ENCODE results near the gene ACTA1. TPM values are rescaled to one million over a fixed set of nuclear protein-coding genes. Genes with fewer than 3 reads are reported as not detected.

ACTA1 gene
- polyA plus RNA-seq, 1 donor (not counting 4 experiments of a cell fraction or from before 2014, with no cell fraction given) = 0.05 TPM

DNA sequence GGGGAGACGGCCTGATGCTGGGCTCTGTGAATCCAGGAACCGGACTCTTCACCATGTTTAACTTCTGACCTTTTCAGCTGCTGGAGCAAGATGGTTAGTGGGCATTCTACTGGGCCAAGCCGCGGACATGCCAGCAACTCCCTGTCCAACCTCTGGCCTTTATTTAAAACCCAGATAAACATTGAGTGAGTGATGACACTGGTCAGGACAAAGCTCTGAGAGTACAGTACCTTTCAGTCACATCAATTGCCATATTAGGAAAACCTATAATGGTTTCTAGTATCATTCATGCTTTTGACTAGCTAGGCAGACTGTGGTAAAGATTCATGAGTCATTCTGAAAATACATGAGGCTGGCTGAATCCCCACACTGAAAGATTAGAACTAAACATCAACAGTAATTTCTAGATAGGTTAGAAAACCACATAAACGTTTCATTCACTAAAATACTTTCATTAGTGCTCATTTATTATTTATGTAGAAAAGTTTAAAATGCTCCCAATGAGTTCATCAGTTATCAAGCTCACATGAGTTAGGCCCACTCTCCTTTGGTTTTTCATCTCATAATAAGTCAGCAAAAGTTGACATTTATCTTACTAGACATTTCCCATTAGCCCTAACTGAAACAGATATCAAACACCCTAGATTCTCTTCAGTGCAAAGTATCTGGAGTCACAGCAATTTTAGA, 7.1 kb upstream of the ACTA1 start:
- Histone ChIP-seq H3K4me3 (ENCODE audit: control insufficient read depth in 2 of 3, extremely low read depth in 1 of 3, insufficient read depth in 2 of 3, low read depth in 1 of 3, low read length in 3 of 3) (no peak overlapping the region), H3K79me2 (ENCODE audit: control insufficient read depth, insufficient read depth, low read length) (no peaks in the 10 kb centered on the region), H3K9ac (ENCODE audit: control insufficient read depth, extremely low read depth, insufficient read depth, low read length) (no peak overlapping the region), H3K4me2 (ENCODE audit: control insufficient read depth, extremely low read depth, insufficient read depth, low read depth, low read length) (no peak overlapping the region), H3K27ac (ENCODE audit: control insufficient read depth, insufficient read depth, low read length) (no peak overlapping the region), H3K4me1 (ENCODE audit: control insufficient read depth, extremely low read depth, insufficient read depth, low read length) (peaks cover 3% of the 10 kb centered on the region), H3K27me3 (ENCODE audit: control insufficient read depth, extremely low read depth, insufficient read depth, low read length) (peaks cover 2% of the 10 kb centered on the region), H4K20me1 (ENCODE audit: control insufficient read depth, extremely low read depth, insufficient read depth, low read length) (no peaks in the 10 kb centered on the region), H3K9me3 (ENCODE audit: control insufficient read depth, low read depth, low read length) (no peaks in the 10 kb centered on the region), H2AFZ (ENCODE audit: control insufficient read depth, low read length) (no peak overlapping the region), H3K36me3 (ENCODE audit: control insufficient read depth in 2 of 2, extremely low read depth in 1 of 2, insufficient read depth in 2 of 2, low read length in 2 of 2) (peaks cover 6 to 9% of the 10 kb centered on the region in 2 experiments), H3K9me1 (ENCODE audit: control insufficient read depth, extremely low read depth, insufficient read depth, low read length) (no peaks in the 10 kb centered on the region)
- TF ChIP-seq, protein P1, sequence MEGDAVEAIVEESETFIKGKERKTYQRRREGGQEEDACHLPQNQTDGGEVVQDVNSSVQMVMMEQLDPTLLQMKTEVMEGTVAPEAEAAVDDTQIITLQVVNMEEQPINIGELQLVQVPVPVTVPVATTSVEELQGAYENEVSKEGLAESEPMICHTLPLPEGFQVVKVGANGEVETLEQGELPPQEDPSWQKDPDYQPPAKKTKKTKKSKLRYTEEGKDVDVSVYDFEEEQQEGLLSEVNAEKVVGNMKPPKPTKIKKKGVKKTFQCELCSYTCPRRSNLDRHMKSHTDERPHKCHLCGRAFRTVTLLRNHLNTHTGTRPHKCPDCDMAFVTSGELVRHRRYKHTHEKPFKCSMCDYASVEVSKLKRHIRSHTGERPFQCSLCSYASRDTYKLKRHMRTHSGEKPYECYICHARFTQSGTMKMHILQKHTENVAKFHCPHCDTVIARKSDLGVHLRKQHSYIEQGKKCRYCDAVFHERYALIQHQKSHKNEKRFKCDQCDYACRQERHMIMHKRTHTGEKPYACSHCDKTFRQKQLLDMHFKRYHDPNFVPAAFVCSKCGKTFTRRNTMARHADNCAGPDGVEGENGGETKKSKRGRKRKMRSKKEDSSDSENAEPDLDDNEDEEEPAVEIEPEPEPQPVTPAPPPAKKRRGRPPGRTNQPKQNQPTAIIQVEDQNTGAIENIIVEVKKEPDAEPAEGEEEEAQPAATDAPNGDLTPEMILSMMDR (optimal IDR thresholded peaks at IDR 0.05 in 1 of 3, IDR thresholded peaks at IDR 0.05 in 1 of 3, conservative IDR thresholded peaks at IDR 0.05 in 1 of 3; ENCODE audit: extremely low read depth in 1 of 3, insufficient read depth in 2 of 3, low read length in 3 of 3) = no peak
- no peak for TF ChIP-seq EZH2 (IDR thresholded peaks at IDR 0.05; ENCODE audit: low read length)
- no peak for DNase-seq (ENCODE audit: low read depth, low spot score)
- no peak for FAIRE-seq
- dilution Hi-C loops (cut with MboI; ENCODE audit: extremely low pct_ligation_motif_present, low sequenced_read_pairs) = loop anchor here (10.0 kb wide), 1 partner anchor 96 kb away; the partner anchor contains the start of gene CCSAP

DNA sequence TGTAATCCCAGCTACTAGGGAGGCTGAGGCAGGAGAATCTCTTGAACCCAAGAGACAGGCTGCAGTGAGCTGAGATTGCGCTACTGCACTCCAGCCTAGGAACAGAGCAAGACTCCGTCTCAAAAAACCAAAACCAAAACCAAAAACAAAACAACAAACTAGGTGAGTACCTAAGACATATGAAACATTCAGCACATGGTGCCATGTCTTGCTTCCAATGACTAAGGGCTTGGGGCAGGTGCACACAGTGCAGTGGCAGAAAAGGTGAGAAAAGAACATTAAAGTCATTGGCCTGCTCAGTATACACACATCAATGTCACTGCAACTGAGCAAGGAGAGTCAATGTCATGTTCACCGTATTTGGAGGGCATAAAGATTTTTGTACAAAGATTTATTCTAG, 4.1 kb upstream of the ACTA1 start:
- FAIRE-seq (no peak), DNase-seq (ENCODE audit: low read depth, low spot score) (no peak)
- no peaks in the 10 kb centered on the region for H3K9me3 ChIP-seq (ENCODE audit: control insufficient read depth, low read depth, low read length)
- H3K4me2 ChIP-seq (ENCODE audit: control insufficient read depth, extremely low read depth, insufficient read depth, low read depth, low read length) = no peak overlapping the region
- H3K9ac ChIP-seq (ENCODE audit: control insufficient read depth, extremely low read depth, insufficient read depth, low read length) = no peak overlapping the region
- no peak for TF ChIP-seq EZH2 (IDR thresholded peaks at IDR 0.05; ENCODE audit: low read length)
- TF ChIP-seq, protein P1 (optimal IDR thresholded peaks at IDR 0.05 in 1 of 3, IDR thresholded peaks at IDR 0.05 in 1 of 3, conservative IDR thresholded peaks at IDR 0.05 in 1 of 3; ENCODE audit: extremely low read depth in 1 of 3, insufficient read depth in 2 of 3, low read length in 3 of 3) = no peak
- H3K4me3 ChIP-seq (ENCODE audit: control insufficient read depth in 2 of 3, extremely low read depth in 1 of 3, insufficient read depth in 2 of 3, low read depth in 1 of 3, low read length in 3 of 3) = no peak overlapping the region
- H3K36me3 ChIP-seq (ENCODE audit: control insufficient read depth in 2 of 2, extremely low read depth in 1 of 2, insufficient read depth in 2 of 2, low read length in 2 of 2) = peaks cover 5 to 9% of the 10 kb centered on the region in 2 experiments
- dilution Hi-C loops (cut with MboI; ENCODE audit: extremely low pct_ligation_motif_present, low sequenced_read_pairs) = no loop called here
- H3K79me2 ChIP-seq (ENCODE audit: control insufficient read depth, insufficient read depth, low read length) = no peaks in the 10 kb centered on the region
- no peak overlapping the region for H3K27ac ChIP-seq (ENCODE audit: control insufficient read depth, insufficient read depth, low read length)
- H3K9me1 ChIP-seq (ENCODE audit: control insufficient read depth, extremely low read depth, insufficient read depth, low read length) = no peaks in the 10 kb centered on the region
- peaks cover 30% of the 10 kb centered on the region for H3K27me3 ChIP-seq (ENCODE audit: control insufficient read depth, extremely low read depth, insufficient read depth, low read length)
- H3K4me1 ChIP-seq (ENCODE audit: control insufficient read depth, extremely low read depth, insufficient read depth, low read length) = no peaks in the 10 kb centered on the region
- H4K20me1 ChIP-seq (ENCODE audit: control insufficient read depth, extremely low read depth, insufficient read depth, low read length) = no peaks in the 10 kb centered on the region
- H2AFZ ChIP-seq (ENCODE audit: control insufficient read depth, low read length) = no peak overlapping the region
